PC-9 (cell line): Measurements from ENCODE around the gene EDEM2. TPM values are rescaled to one million over a fixed set of nuclear protein-coding genes. Genes with fewer than 3 reads are reported as not detected.
"Not testable (repeated sequence)": the region's sequence is repeated elsewhere in the genome, so short reads cannot be mapped to it uniquely, and the experiment has no call there.

ENCODE experiments used
- BruUV-seq: library from RNA; stranded (reverse); fragments of 400-500 nt; replicated peaks from 2 replicates; lab custom pipeline; 2021; lab: Mats Ljungman, UMichigan
- CTCF ChIA-PET: fragments of 300-600 bp; sonication (Branson Sonifier 250); formaldehyde crosslinking; loops from one replicate; lab custom pipeline; 2022; ENCODE audit warnings: antibody characterized with exemption; lab: Charles Lee
- POLR2A ChIA-PET: fragments of 300-600 bp; sonication (Branson Sonifier 250); formaldehyde crosslinking; loops from one replicate; lab custom pipeline; 2022; ENCODE audit warnings: antibody characterized with exemption; ENCODE audit not compliant: unreplicated experiment; lab: Charles Lee
- DNase-seq, 2 experiments: peaks; one replicate each; pipeline versions ENCODE4 v3.0.0 to v3.0.0-alpha.2; 2015 to 2022; ENCODE audit warnings: mixed read lengths in 1 of 2
- H2AFZ ChIP-seq: fragments of 200-600 bp; sonication (generic); 2 replicates; pipeline ENCODE4 v1.8.1; 2017; ENCODE audit warnings: antibody characterized with exemption
- H3F3A ChIP-seq: fragments of 200-600 bp; sonication (generic); 2 replicates; pipeline ENCODE4 v1.8.1; 2017; ENCODE audit warnings: antibody characterized with exemption, mild to moderate bottlenecking, low read depth; ENCODE audit not compliant: insufficient read depth
- H3K27ac ChIP-seq: fragments of 200-600 bp; sonication (generic); 2 replicates; pipeline ENCODE4 v1.6.1; 2016; ENCODE audit warnings: mixed run types
- H3K27me3 ChIP-seq: fragments of 200-600 bp; sonication (generic); 2 replicates; pipeline ENCODE4 v1.6.1; 2016; ENCODE audit warnings: low read depth, mixed run types; ENCODE audit not compliant: insufficient read depth
- H3K36me3 ChIP-seq: fragments of 200-600 bp; sonication (generic); 2 replicates; pipeline ENCODE4 v1.6.1; 2016; ENCODE audit warnings: low read depth, mixed run types
- H3K4me1 ChIP-seq: fragments of 200-600 bp; sonication (generic); replicated peaks from 2 replicates; pipeline ENCODE4 v1.6.1; 2016; ENCODE audit warnings: mixed run types; ENCODE audit not compliant: insufficient read depth
- H3K4me2 ChIP-seq: fragments of 200-600 bp; sonication (generic); 2 replicates; pipeline ENCODE4 v1.6.1; 2017; ENCODE audit warnings: mixed run types
- H3K4me3 ChIP-seq: fragments of 200-600 bp; sonication (generic); 2 replicates; pipeline ENCODE4 v1.6.1; 2016; ENCODE audit warnings: mixed run types
- H3K79me2 ChIP-seq: fragments of 200-600 bp; sonication (generic); 2 replicates; pipeline ENCODE4 v1.6.1; 2017; ENCODE audit warnings: low read depth, mixed run types
- H3K9me2 ChIP-seq: fragments of 200-600 bp; sonication (generic); 2 replicates; pipeline ENCODE4 v1.8.1; 2017; ENCODE audit warnings: mild to moderate bottlenecking; ENCODE audit not compliant: insufficient read depth
- H3K9me3 ChIP-seq: fragments of 200-600 bp; sonication (generic); 2 replicates; pipeline ENCODE4 v1.8.1; 2016; ENCODE audit warnings: low read depth; ENCODE audit not compliant: insufficient read depth
- H4K20me1 ChIP-seq: fragments of 200-600 bp; sonication (generic); 2 replicates; pipeline ENCODE4 v1.8.1; 2017; ENCODE audit not compliant: insufficient read depth
- EZH2 ChIP-seq: fragments of 200-600 bp; sonication (generic); IDR thresholded peaks from 2 replicates; pipeline ENCODE4 v1.8.0; 2017; ENCODE audit warnings: antibody characterized with exemption, low read depth
- intact Hi-C: fragments of 100-400 bp; cut with micrococcal nuclease; formaldehyde crosslinking; loops from one replicate; pipeline ENCODE4 v1.10.0; 2022; ENCODE audit not compliant: unreplicated experiment
- total RNA-seq: library from RNA; stranded (reverse); gene quantifications from 2 replicates; pipeline ENCODE4 v1.2.3, GENCODE V29; 2021
- TF ChIP-seq, protein P1 (sequence below): fragments of 200-600 bp; sonication (generic); conservative IDR thresholded peaks from 2 replicates; pipeline ENCODE4 v1.6.1; 2017; ENCODE audit warnings: mixed run types, antibody characterized with exemption, mild to moderate bottlenecking, moderate library complexity

EDEM2 gene
- total RNA-seq, 1 experiment from 2014 or later, result 34.9 TPM

DNA sequence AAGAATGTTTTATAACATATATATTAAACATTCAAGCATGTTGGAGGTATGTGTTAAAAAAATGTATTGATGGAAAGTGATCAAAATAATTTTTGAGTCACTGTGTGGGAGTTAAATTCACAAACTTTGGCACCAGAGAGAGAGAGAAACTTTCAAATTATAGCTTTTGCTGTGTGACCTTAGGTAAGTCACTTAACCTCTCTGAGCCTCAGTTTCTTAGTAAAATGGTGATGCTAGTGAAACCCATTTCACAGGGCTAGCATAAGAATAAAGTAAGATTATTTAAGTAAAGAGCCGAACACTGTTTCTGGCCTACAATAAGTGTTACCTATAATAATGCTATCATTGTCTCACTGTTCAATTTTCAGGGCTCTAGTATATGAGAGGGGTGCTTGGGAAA is 20.7 kb upstream of the EDEM2 start:
- Histone ChIP-seq H4K20me1 (no peaks in the 10 kb centered on the region), H3K36me3 (no peaks in the 10 kb centered on the region), H3K79me2 (no peaks in the 10 kb centered on the region), H3K4me2 (no peak overlapping the region), H3K9me3 (no peaks in the 10 kb centered on the region), H3K27me3 (no peaks in the 10 kb centered on the region), H3K4me3 (no peak overlapping the region), H3F3A (peaks cover 7% of the 10 kb centered on the region; the same call in 1 of the 2 replicates), H2AFZ (no peak overlapping the region), H3K27ac (no peak overlapping the region), H3K4me1 (peaks cover 9% of the 10 kb centered on the region), H3K9me2 (no peaks in the 10 kb centered on the region)
- ChIA-PET CTCF (no interaction called here), POLR2A (interaction anchor here (0.5 to 0.7 kb wide), 2 partner anchors 54 to 607 kb away, joined by 4 to 11 read pairs; no protein-coding TSS in a partner anchor)
- no peak for DNase-seq
- BruUV-seq, result no TSS peak
- intact Hi-C loops, result no loop called here
- no peak for TF ChIP-seq EZH2
- TF ChIP-seq, protein P1, sequence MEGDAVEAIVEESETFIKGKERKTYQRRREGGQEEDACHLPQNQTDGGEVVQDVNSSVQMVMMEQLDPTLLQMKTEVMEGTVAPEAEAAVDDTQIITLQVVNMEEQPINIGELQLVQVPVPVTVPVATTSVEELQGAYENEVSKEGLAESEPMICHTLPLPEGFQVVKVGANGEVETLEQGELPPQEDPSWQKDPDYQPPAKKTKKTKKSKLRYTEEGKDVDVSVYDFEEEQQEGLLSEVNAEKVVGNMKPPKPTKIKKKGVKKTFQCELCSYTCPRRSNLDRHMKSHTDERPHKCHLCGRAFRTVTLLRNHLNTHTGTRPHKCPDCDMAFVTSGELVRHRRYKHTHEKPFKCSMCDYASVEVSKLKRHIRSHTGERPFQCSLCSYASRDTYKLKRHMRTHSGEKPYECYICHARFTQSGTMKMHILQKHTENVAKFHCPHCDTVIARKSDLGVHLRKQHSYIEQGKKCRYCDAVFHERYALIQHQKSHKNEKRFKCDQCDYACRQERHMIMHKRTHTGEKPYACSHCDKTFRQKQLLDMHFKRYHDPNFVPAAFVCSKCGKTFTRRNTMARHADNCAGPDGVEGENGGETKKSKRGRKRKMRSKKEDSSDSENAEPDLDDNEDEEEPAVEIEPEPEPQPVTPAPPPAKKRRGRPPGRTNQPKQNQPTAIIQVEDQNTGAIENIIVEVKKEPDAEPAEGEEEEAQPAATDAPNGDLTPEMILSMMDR, result no peak

GRCh38 chr20:35166242-35166830 is 19.2 kb upstream of the EDEM2 start:
- Histone ChIP-seq H3K4me3 (no peak overlapping the region), H2AFZ (no peak overlapping the region), H3K27me3 (no peaks in the 10 kb centered on the region), H3K4me2 (no peak overlapping the region), H3K9me3 (no peaks in the 10 kb centered on the region), H3K9me2 (no peaks in the 10 kb centered on the region), H3K27ac (no peak overlapping the region), H3K36me3 (no peaks in the 10 kb centered on the region), H4K20me1 (no peaks in the 10 kb centered on the region), H3K79me2 (no peaks in the 10 kb centered on the region), H3F3A (peaks cover 5% of the 10 kb centered on the region; the same call in 1 of the 2 replicates), H3K4me1 (peaks cover 6% of the 10 kb centered on the region)
- ChIA-PET POLR2A (interaction anchor here (0.6 kb wide), 1 partner anchor 51 kb away, joined by 9 read pairs; no protein-coding TSS in a partner anchor), CTCF (interaction anchor here (0.6 kb wide), 1 partner anchor 70 kb away, joined by 22 read pairs; no protein-coding TSS in a partner anchor)
- TF ChIP-seq, protein P1, result no peak
- no peak for TF ChIP-seq EZH2
- no peak for DNase-seq
- intact Hi-C loops, result no loop called here
- no TSS peak for BruUV-seq

- no peak overlapping the region for H2AFZ ChIP-seq
- TF ChIP-seq, protein P1, result no peak
- TF ChIP-seq EZH2, result no peak
- no peaks in the 10 kb centered on the region for H3K9me2 ChIP-seq
- DNase-seq, result no peak
- H3K27ac ChIP-seq, result no peak overlapping the region
- ChIA-PET POLR2A (no interaction called here), CTCF (no interaction called here)
- no peaks in the 10 kb centered on the region for H3K9me3 ChIP-seq
- H3K36me3 ChIP-seq, result no peaks in the 10 kb centered on the region
- H3K4me1 ChIP-seq, result no peaks in the 10 kb centered on the region
- no peaks in the 10 kb centered on the region for H3F3A ChIP-seq
- no TSS peak for BruUV-seq
- intact Hi-C loops, result no loop called here
- no peak overlapping the region for H3K4me3 ChIP-seq
- no peaks in the 10 kb centered on the region for H3K27me3 ChIP-seq
- H3K79me2 ChIP-seq, result no peaks in the 10 kb centered on the region
- no peak overlapping the region for H3K4me2 ChIP-seq
- no peaks in the 10 kb centered on the region for H4K20me1 ChIP-seq
Observed at GRCh38 chr20:35165221-35166185, 18.4 kb upstream of the EDEM2 start.

DNA sequence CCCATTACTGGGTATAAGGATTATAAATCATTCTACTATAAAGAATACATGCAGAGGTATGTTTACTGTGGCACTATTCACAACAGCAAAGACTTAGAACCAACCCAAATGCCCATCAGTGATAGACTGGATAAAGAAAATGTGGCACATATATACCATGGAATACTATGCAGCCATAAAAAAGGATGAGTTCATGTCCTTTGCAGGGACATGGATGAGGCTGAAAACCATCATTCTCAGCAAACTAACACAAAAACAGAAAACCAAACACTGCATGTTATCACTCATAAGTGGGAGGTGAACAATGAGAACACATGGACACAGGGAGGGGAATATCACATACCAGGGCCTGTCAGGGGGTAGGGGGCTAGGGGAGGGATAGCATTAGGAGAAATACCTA is 17.4 kb upstream of the EDEM2 start:
- H3K36me3 ChIP-seq, H2AFZ ChIP-seq, H3K4me1 ChIP-seq, H3K9me2 ChIP-seq, H3F3A ChIP-seq, H3K27me3 ChIP-seq, CTCF ChIA-PET, intact Hi-C loops, H3K4me3 ChIP-seq, H3K4me2 ChIP-seq, H3K79me2 ChIP-seq, BruUV-seq, DNase-seq, H3K27ac ChIP-seq, H3K9me3 ChIP-seq, H4K20me1 ChIP-seq, POLR2A ChIA-PET: not testable (repeated sequence)

DNA sequence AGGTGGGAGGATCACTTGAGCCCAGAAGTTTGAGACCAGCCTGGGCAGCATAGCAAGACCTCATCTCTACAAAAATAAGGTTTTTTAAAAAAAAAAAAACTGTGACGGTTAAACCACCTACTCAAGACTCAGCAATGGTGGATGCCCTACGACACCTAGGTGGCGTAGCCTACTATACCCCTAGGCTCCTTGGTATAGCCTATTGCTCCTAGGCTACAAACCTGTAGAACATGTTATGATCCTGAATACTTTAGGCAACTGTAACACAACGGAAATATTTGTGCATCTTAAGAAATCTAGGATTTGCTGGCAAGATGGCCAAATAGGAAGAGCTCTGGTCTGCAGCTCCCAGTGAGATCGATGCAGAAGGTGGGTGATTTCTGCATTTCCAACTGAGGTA is 13.2 kb upstream of the EDEM2 start:
- H3K4me3 ChIP-seq, H3K36me3 ChIP-seq, H3K79me2 ChIP-seq, H3K27me3 ChIP-seq, H3K4me2 ChIP-seq, H3F3A ChIP-seq, CTCF ChIA-PET, POLR2A ChIA-PET, H2AFZ ChIP-seq, DNase-seq, BruUV-seq, H3K9me2 ChIP-seq, intact Hi-C loops, H4K20me1 ChIP-seq, H3K9me3 ChIP-seq, H3K4me1 ChIP-seq, H3K27ac ChIP-seq: not testable (repeated sequence)
